HCT116 (cell line): Measurements from ENCODE around the gene NPLOC4. TPM values are rescaled to one million over a fixed set of nuclear protein-coding genes. Genes with fewer than 3 reads are reported as not detected.
A peak's percentile ranks its signal among the peaks of the same experiment; 100 is the strongest.

Experiments
- ATAC-seq: fragments of 200-7000 bp; cut with Tn5 transposase; 2 replicates; pipeline ENCODE4 v1.9.1; 2020; ENCODE audit warnings: mild to moderate bottlenecking, moderate library complexity
- BruUV-seq: library from RNA; stranded (reverse); fragments of 400-500 nt; replicated peaks from 2 replicates; lab custom pipeline; 2021; lab: Mats Ljungman, UMichigan
- CTCF ChIA-PET: fragments of 300-600 bp; sonication (Branson Sonifier 250); formaldehyde crosslinking; loops from one replicate; lab custom pipeline; 2021; ENCODE audit warnings: antibody characterized with exemption; lab: Charles Lee
- POLR2A ChIA-PET: fragments of 300-600, 350-600 bp; sonication (Branson Sonifier 250); formaldehyde crosslinking; loops from one replicate; lab custom pipeline; 2021; ENCODE audit warnings: antibody characterized with exemption; lab: Charles Lee
- RAD21 ChIA-PET, 2 experiments: fragments of 300-600 bp; sonication (Branson Sonifier 250); formaldehyde crosslinking; loops; one replicate each; lab custom pipeline; 2023; ENCODE audit warnings: low total read pairs in 2 of 2; ENCODE audit not compliant: uncharacterized antibody in 2 of 2, unreplicated experiment in 2 of 2, low non-redundant PET in 1 of 2; lab: Charles Lee
- DNase-seq: peaks from one replicate; pipeline ENCODE4 v3.0.0-alpha.2; 2010; ENCODE audit warnings: low read depth, low spot score
- H2AFZ ChIP-seq: fragments of 200-600 bp; shearing (Covaris generic), sonication (generic); 2 replicates; pipeline ENCODE4 v1.6.1; 2017; ENCODE audit warnings: low read depth, mixed run types, mixed read lengths, antibody characterized with exemption, low read length; ENCODE audit not compliant: poor library complexity, severe bottlenecking
- H3K27ac ChIP-seq: 2 replicates; pipeline ENCODE4 v1.5.1; 2012; ENCODE audit warnings: low read depth, low read length
- H3K27me3 ChIP-seq: fragments of 200-600 bp; sonication (generic); 2 replicates; pipeline ENCODE4 v1.6.1; 2016; ENCODE audit warnings: mixed run types, low read length, mixed read lengths; ENCODE audit not compliant: insufficient read depth
- H3K36me3 ChIP-seq, 2 experiments: fragments of 200-500 bp in 1 of 2; fragments of 200-600 bp in 1 of 2; sonication (Bioruptor generic) in 1 of 2; sonication (generic) in 1 of 2; 2 replicates each; pipeline versions ENCODE4 v1.5.1 to v1.6.1; 2014 to 2016; ENCODE audit warnings: low read length in 2 of 2, inconsistent platforms in 1 of 2, mixed read lengths in 1 of 2, mixed run types in 1 of 2; ENCODE audit not compliant: insufficient read depth in 2 of 2, control insufficient read depth in 1 of 2
- H3K4me1 ChIP-seq, 2 experiments: fragments of 200-600 bp in 1 of 2; sonication (generic) in 1 of 2; 2 replicates each; pipeline versions ENCODE4 v1.5.1 to v1.6.1; 2012 to 2017; ENCODE audit warnings: low read length in 2 of 2, inconsistent platforms in 1 of 2, mild to moderate bottlenecking in 1 of 2, mixed read lengths in 1 of 2, mixed run types in 1 of 2, moderate library complexity in 1 of 2; ENCODE audit not compliant: insufficient read depth in 2 of 2, control insufficient read depth in 1 of 2
- H3K4me2 ChIP-seq: fragments of 200-600 bp; sonication (generic); 2 replicates; pipeline ENCODE4 v1.6.1; 2017; ENCODE audit warnings: mixed run types, low read length, mixed read lengths
- H3K4me3 ChIP-seq, 2 experiments: fragments of 200-600 bp in 1 of 2; sonication (generic) in 1 of 2; replicated peaks in 1 of 2; 2 replicates each; pipeline ENCODE4 v1.5.1; 2011 to 2016; ENCODE audit warnings: low read length in 2 of 2, control low read depth in 1 of 2, low read depth in 1 of 2, mild to moderate bottlenecking in 1 of 2, mixed read lengths in 1 of 2, mixed run types in 1 of 2
- H3K79me2 ChIP-seq: fragments of 200-600 bp; sonication (generic); 2 replicates; pipeline ENCODE4 v1.6.1; 2017; ENCODE audit warnings: mild to moderate bottlenecking, mixed run types, low read length, moderate library complexity, mixed read lengths; ENCODE audit not compliant: insufficient read depth
- H3K9ac ChIP-seq: fragments of 200-600 bp; sonication (generic); 2 replicates; pipeline ENCODE4 v1.6.1; 2016; ENCODE audit warnings: low read length, mixed read lengths
- H3K9me2 ChIP-seq: fragments of 200-600 bp; sonication (generic), shearing (Covaris generic); 2 replicates; pipeline ENCODE4 v1.6.1; 2017; ENCODE audit warnings: mixed run types, mild to moderate bottlenecking, moderate library complexity; ENCODE audit not compliant: insufficient read depth
- H3K9me3 ChIP-seq, 2 experiments: fragments of 200-500 bp in 1 of 2; fragments of 200-600 bp in 1 of 2; sonication (Bioruptor generic) in 1 of 2; sonication (generic) in 1 of 2; 2 replicates each; pipeline ENCODE4 v1.6.1; 2014 to 2017; ENCODE audit warnings: low read length in 2 of 2, mixed read lengths in 2 of 2, inconsistent platforms in 1 of 2, low read depth in 1 of 2, mild to moderate bottlenecking in 1 of 2, mixed run types in 1 of 2, moderate library complexity in 1 of 2; ENCODE audit not compliant: control insufficient read depth in 1 of 2, insufficient read depth in 1 of 2
- H4K20me1 ChIP-seq: fragments of 200-600 bp; sonication (generic), shearing (Covaris generic); 2 replicates; pipeline ENCODE4 v1.6.1; 2017; ENCODE audit warnings: mixed run types, mild to moderate bottlenecking, moderate library complexity; ENCODE audit not compliant: insufficient read depth
- ATF3 ChIP-seq: IDR thresholded peaks from 2 replicates; pipeline ENCODE4 v1.6.1; 2012
- EZH2 ChIP-seq: fragments of 200-600 bp; sonication (generic); IDR thresholded peaks from 2 replicates; pipeline ENCODE4 v1.6.1; 2017; ENCODE audit warnings: antibody characterized with exemption, mixed run types
- JUND ChIP-seq: IDR thresholded peaks from 2 replicates; pipeline ENCODE4 v1.6.1; 2012
- POLR2A ChIP-seq: IDR thresholded peaks from 2 replicates; pipeline ENCODE4 v1.7.0; 2011; ENCODE audit warnings: borderline replicate concordance; ENCODE audit not compliant: insufficient read depth, insufficient read length; ENCODE audit errors: extremely low read depth
- RAD21 ChIP-seq: IDR thresholded peaks from 2 replicates; pipeline ENCODE4 v1.6.1; 2012; ENCODE audit warnings: low read depth, mild to moderate bottlenecking
- REST ChIP-seq: IDR thresholded peaks from 2 replicates; pipeline ENCODE4 v1.6.1; 2012; ENCODE audit warnings: low read depth
- SP1 ChIP-seq: IDR thresholded peaks from 2 replicates; pipeline ENCODE4 v1.6.1; 2012; ENCODE audit warnings: low read depth
- TCF7L2 ChIP-seq: IDR thresholded peaks from 2 replicates; pipeline ENCODE4 v1.7.0; 2011; ENCODE audit warnings: borderline replicate concordance, inconsistent platforms; ENCODE audit not compliant: insufficient read depth, insufficient read length; ENCODE audit errors: extremely low read depth
- YY1 ChIP-seq: IDR thresholded peaks from 2 replicates; pipeline ENCODE4 v1.6.1; 2011; ENCODE audit warnings: low read length, low read depth, moderate library complexity, mild to moderate bottlenecking; ENCODE audit not compliant: insufficient replicate concordance; ENCODE audit errors: extremely low read depth
- ZFX ChIP-seq: fragments of 450-650 bp; IDR thresholded peaks from 2 replicates; pipeline ENCODE4 v1.6.1; 2017
- ZNF274 ChIP-seq: fragments of 200-500 bp; sonication (Bioruptor generic); IDR thresholded peaks from 2 replicates; pipeline ENCODE4 v1.6.1; 2014; ENCODE audit warnings: mild to moderate bottlenecking, low read depth, low read length, inconsistent platforms
- intact Hi-C: fragments of 100-400 bp; cut with micrococcal nuclease; formaldehyde crosslinking; loops from 2 replicates; pipeline ENCODE4 v1.10.0; 2022
- total RNA-seq: library from RNA; stranded (reverse); gene quantifications from one replicate; pipeline ENCODE4 v1.2.1, GENCODE V29; 2021; ENCODE audit not compliant: unreplicated experiment
- TF ChIP-seq, protein P1 (sequence below): IDR thresholded peaks from 2 replicates; pipeline ENCODE4 v1.6.1; 2012
- TF ChIP-seq, protein P2 (sequence below): IDR thresholded peaks from 2 replicates; pipeline ENCODE4 v1.6.1; 2011; ENCODE audit warnings: mild to moderate bottlenecking, low read length, moderate library complexity; ENCODE audit not compliant: insufficient replicate concordance; ENCODE audit errors: extremely low read depth

The NPLOC4 gene
- total RNA-seq, 1 experiment from 2014 or later: 137 TPM

DNA sequence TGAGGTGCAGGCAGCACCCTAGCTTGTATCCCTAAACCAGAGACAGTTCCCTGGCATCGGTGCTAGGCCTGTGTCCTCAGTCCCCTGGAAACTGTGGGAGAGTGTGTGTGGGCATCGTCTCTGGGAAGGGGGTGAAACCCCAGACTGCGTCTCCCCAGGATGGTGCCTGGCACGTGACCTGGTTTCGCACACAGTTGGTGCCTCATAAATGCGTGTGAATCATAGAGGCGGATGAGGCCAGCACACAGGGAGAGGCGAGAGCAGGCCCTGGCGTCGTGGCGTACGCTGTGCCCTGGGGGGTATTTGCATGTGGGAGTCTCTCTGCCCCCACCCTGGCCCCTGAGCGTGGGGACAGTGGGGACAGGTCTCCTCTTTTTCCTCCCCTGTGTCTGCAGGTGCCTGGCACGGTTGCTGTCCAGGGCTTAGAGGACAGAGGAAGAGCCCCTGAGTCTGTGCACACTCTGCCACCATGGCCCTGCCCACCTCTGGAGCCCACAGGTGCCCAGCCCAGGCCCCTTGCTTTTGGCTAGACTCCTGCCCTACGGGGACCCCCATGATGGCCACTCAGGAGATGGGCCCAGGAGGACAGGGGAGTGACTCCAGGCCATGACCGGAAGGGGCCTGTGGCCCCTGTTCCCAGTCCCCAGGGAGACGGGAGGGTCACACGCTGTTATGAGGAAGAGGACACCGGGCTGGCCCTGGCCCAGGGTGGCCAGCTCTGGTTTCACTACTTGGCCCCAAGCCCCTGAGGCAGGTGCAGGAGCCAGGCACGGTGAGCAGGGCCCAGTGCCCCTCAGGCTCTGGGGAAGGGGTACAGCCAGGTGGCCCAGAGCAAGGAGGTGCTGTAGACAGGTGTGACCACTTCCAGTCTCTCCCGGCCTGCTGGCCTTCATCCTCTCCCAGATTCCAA is 110.0 kb downstream of the NPLOC4 start:
- H3K27me3 ChIP-seq: no peaks in the 10 kb centered on the region
- ChIA-PET RAD21 (no interaction called here), POLR2A (interaction anchor here (0.8 to 2.2 kb wide), 3 partner anchors 10 to 14 kb away, joined by 3 to 6 read pairs (median 3); partner anchors contain the start of gene ACTG1), CTCF (interaction anchor here (1.3 kb wide), 1 partner anchor 8 kb away, joined by 3 read pairs; no protein-coding TSS in a partner anchor)
- H3K36me3 ChIP-seq: no peaks in the 10 kb centered on the region
- H2AFZ ChIP-seq: no peak overlapping the region
- H3K9me3 ChIP-seq: peaks cover 0 to 7% of the 10 kb centered on the region in 2 experiments; a peak in 1 of 4 replicates
- TF ChIP-seq POLR2A (no peak), TCF7L2 (no peak), RAD21 (no peak), ZFX (no peak), EZH2 (no peak), SP1 (no peak), YY1 (no peak)
- TF ChIP-seq, protein P1, sequence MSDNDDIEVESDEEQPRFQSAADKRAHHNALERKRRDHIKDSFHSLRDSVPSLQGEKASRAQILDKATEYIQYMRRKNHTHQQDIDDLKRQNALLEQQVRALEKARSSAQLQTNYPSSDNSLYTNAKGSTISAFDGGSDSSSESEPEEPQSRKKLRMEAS: no peak
- H3K9ac ChIP-seq: peak overlapping the region; percentile 68
- peaks cover 12 to 41% of the 10 kb centered on the region in 2 experiments for H3K4me1 ChIP-seq
- intact Hi-C loops: no loop called here
- no peaks in the 10 kb centered on the region for H3K79me2 ChIP-seq
- BruUV-seq: TSS peak; percentile 40
- DNase-seq: no peak
- H3K27ac ChIP-seq: peak overlapping the region; percentile 72
- H3K9me2 ChIP-seq: no peaks in the 10 kb centered on the region
- H3K4me2 ChIP-seq: peak overlapping the region; percentile 75
- H4K20me1 ChIP-seq: no peaks in the 10 kb centered on the region
- H3K4me3 ChIP-seq: peak overlapping the region; percentile 40 to 58
- no peak for ATAC-seq

DNA sequence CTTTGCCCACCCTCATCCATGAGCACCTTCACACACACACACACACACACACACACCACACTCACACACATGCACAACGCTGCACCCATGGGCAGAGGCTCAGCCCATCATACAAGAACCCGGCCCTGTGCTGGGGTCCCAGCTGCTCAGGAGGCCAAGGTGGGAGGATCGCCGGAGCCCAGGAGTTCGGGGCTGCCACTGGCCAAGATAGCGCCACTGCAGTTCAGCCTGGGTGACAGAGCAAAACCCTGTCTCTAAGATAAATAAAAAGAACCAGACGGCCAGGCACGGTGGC is 112.1 kb downstream of the NPLOC4 start:
- H3K9me3 ChIP-seq: no peaks in the 10 kb centered on the region
- H3K79me2 ChIP-seq: no peaks in the 10 kb centered on the region
- no peak overlapping the region for H3K27ac ChIP-seq
- H3K36me3 ChIP-seq: no peaks in the 10 kb centered on the region
- peaks cover 22 to 51% of the 10 kb centered on the region in 2 experiments for H3K4me1 ChIP-seq
- ATAC-seq (no peak), DNase-seq (no peak)
- H3K4me2 ChIP-seq: no peak overlapping the region
- no peak overlapping the region for H3K4me3 ChIP-seq
- no peak overlapping the region for H2AFZ ChIP-seq
- RAD21 ChIA-PET: no interaction called here
- H4K20me1 ChIP-seq: no peaks in the 10 kb centered on the region
- no TSS peak for BruUV-seq
- CTCF ChIA-PET: no interaction called here
- H3K9ac ChIP-seq: no peak overlapping the region
- POLR2A ChIA-PET: no interaction called here
- no peaks in the 10 kb centered on the region for H3K9me2 ChIP-seq
- intact Hi-C loops: no loop called here
- no peaks in the 10 kb centered on the region for H3K27me3 ChIP-seq
- TF ChIP-seq TCF7L2 (no peak), REST (no peak), RAD21 (no peak), ZNF274 (no peak), ZFX (no peak), JUND (no peak), POLR2A (no peak), ATF3 (no peak)
- TF ChIP-seq, protein P2, sequence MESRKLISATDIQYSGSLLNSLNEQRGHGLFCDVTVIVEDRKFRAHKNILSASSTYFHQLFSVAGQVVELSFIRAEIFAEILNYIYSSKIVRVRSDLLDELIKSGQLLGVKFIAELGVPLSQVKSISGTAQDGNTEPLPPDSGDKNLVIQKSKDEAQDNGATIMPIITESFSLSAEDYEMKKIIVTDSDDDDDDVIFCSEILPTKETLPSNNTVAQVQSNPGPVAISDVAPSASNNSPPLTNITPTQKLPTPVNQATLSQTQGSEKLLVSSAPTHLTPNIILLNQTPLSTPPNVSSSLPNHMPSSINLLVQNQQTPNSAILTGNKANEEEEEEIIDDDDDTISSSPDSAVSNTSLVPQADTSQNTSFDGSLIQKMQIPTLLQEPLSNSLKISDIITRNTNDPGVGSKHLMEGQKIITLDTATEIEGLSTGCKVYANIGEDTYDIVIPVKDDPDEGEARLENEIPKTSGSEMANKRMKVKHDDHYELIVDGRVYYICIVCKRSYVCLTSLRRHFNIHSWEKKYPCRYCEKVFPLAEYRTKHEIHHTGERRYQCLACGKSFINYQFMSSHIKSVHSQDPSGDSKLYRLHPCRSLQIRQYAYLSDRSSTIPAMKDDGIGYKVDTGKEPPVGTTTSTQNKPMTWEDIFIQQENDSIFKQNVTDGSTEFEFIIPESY: no peak
